GM18498 (cell line): ENCODE results near the gene UPK3BL2.
"Not testable (repeated sequence)": the region's sequence is repeated elsewhere in the genome, so short reads cannot be mapped to it uniquely, and the experiment has no call there.

Source experiments
- ATAC-seq: cut with Tn5 transposase; IDR thresholded peaks from one replicate; pipeline ENCODE4 v1.9.1; 2021; ENCODE audit warnings: mild to moderate bottlenecking, moderate library complexity; ENCODE audit not compliant: unreplicated experiment

UPK3BL2 gene

GRCh38 chr7:102494473-102495149, 48.9 kb downstream of the UPK3BL2 start:
- peak; percentile 79 for ATAC-seq

- ATAC-seq = not testable (repeated sequence)
Measured at GRCh38 chr7:102494026-102494425, 49.5 kb downstream of the UPK3BL2 start.

- ATAC-seq = peak; percentile 33
Measured at GRCh38 chr7:102493220-102493935, 50.1 kb downstream of the UPK3BL2 start.

GRCh38 chr7:102490529-102491075, 52.9 kb downstream of the UPK3BL2 start:
- ATAC-seq = peak; percentile 39
